Esophagus muscularis mucosa (tissue), 4 donors: Measurements from ENCODE around the gene ANKRD40CL. TPM values are rescaled to one million over a fixed set of nuclear protein-coding genes. Genes with fewer than 3 reads are reported as not detected.

Source experiments
- DNase-seq: peaks from one replicate; pipeline ENCODE4 v3.0.0-alpha.2; 2017; ENCODE audit errors: extremely low spot score
- H3K27ac ChIP-seq, 4 donors: fragments of 200-600 bp; sonication (generic); replicated peaks in 1 of 4; 1 replicate in 3 of 4; 2 replicates in 1 of 4; pipeline ENCODE4 v1.5.1; 2016 to 2019; ENCODE audit warnings: mild to moderate bottlenecking in 1 of 4
- H3K27me3 ChIP-seq, 4 donors: fragments of 200-600 bp; sonication (generic); one replicate each; pipeline versions ENCODE4 v1.5.1 to v1.6.0; 2016 to 2019
- H3K36me3 ChIP-seq, 4 donors: fragments of 200-600 bp; sonication (generic); one replicate each; pipeline ENCODE4 v1.5.1; 2016 to 2019
- H3K4me1 ChIP-seq, 4 donors: fragments of 200-600 bp; sonication (generic); one replicate each; pipeline ENCODE4 v1.5.1; 2016 to 2019
- H3K4me3 ChIP-seq, 4 donors: fragments of 200-600 bp; sonication (generic); 1 replicate in 2 of 4; 2 replicates in 2 of 4; pipeline ENCODE4 v1.5.1; 2016 to 2019; ENCODE audit warnings: mild to moderate bottlenecking in 4 of 4, moderate library complexity in 1 of 4
- H3K9me3 ChIP-seq, 4 donors: fragments of 200-600 bp; sonication (generic); 1 replicate in 3 of 4; 2 replicates in 1 of 4; pipeline ENCODE4 v1.5.1; 2016 to 2019
- CTCF ChIP-seq, 3 experiments: fragments of 200-600 bp in 2 of 3; fragments of 450-650 bp in 1 of 3; sonication (generic) in 2 of 3; IDR thresholded peaks; one replicate each; pipeline ENCODE4 v1.5.1; 2017 to 2019; ENCODE audit warnings: antibody characterized with exemption in 3 of 3, mild to moderate bottlenecking in 2 of 3, moderate library complexity in 1 of 3
- EP300 ChIP-seq: sonication (generic); formaldehyde crosslinking; IDR thresholded peaks from one replicate; pipeline ENCODE4 v1.6.1; 2017; ENCODE audit warnings: antibody characterized with exemption
- POLR2A ChIP-seq: fragments of 450-650 bp; IDR thresholded peaks from one replicate; pipeline ENCODE4 v1.6.1; 2017; ENCODE audit warnings: antibody characterized with exemption, moderate library complexity, mild to moderate bottlenecking, low read depth
- POLR2AphosphoS5 ChIP-seq, 2 donors: sonication (generic); formaldehyde crosslinking; IDR thresholded peaks; one replicate each; pipeline ENCODE4 v1.6.1; 2017; ENCODE audit warnings: antibody characterized with exemption in 2 of 2
- WGBS: methylation state at CpG from one replicate; pipeline ENCODE4 v1.1.5; 2018; 5-methylcytosine and 5-hydroxymethylcytosine counted together
- intact Hi-C: fragments of 100-400 bp; cut with DNase I; formaldehyde crosslinking; loops from one replicate; pipeline ENCODE4 v1.15.1; 2023
- total RNA-seq, 4 donors: library from RNA; depleted of rRNA; stranded (reverse); fragments of >200 nt; gene quantifications; one replicate each; pipeline versions ENCODE4 v1.1.0 to v1.2.1, GENCODE V29; 2016

The ANKRD40CL gene
- total RNA-seq, 4 donors from 2014 or later, result 0.11 TPM; not detected in 3

DNA sequence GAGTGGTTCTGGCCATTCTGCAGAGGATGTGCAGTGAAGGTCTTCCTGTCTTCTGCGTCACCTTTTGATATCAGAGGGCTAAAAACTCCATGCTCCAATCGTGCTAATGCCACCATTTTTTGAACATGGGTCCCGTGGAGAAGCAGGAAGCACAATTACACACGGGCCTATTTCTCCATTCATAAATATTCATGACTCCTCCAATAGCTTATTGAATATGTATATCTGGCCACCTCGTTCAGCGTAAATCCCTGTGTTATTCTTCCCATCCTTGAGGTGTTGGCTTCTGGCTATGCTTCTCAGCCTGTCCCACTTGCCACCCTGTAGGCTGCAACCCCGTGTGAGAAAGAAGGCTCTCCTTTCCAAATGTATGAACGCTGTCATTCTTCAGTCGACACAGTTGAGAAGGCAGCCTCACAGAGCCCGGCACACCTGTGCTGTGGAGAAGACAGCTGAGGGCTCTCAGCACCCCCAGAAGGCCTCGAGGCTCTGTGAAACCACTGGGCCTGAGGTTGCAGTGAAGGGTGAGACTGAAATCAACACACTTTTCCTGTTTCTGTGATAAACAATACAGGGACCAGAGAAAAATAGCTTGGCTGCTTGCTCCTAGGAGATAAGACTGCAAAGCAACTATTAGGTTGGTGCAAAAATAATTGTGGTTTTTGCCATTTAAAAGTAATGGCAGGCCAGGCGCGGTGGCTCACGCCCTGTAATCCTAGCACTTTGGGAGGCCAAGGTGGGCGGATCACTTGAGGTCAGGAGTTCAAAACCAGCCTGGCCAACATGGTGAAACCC lies 4.9 kb upstream of the ANKRD40CL start:
- TF ChIP-seq POLR2A, result no peak
- TF ChIP-seq CTCF (IDR thresholded peaks at IDR 0.05), result no peak
- no peak for TF ChIP-seq POLR2AphosphoS5 (IDR thresholded peaks at IDR 0.05)
- no peak for TF ChIP-seq EP300
- H3K27ac ChIP-seq, result no peak overlapping the region
- intact Hi-C loops, result no loop called here
- DNase-seq, result no peak
- H3K4me1 ChIP-seq, result no peaks in the 10 kb centered on the region
- no peaks in the 10 kb centered on the region for H3K36me3 ChIP-seq
- H3K4me3 ChIP-seq, result no peak overlapping the region
- H3K27me3 ChIP-seq, result no peaks in the 10 kb centered on the region
- WGBS, result 82% methylated on average over 15 of the region's 15 CpGs
- H3K9me3 ChIP-seq, result no peaks in the 10 kb centered on the region

DNA sequence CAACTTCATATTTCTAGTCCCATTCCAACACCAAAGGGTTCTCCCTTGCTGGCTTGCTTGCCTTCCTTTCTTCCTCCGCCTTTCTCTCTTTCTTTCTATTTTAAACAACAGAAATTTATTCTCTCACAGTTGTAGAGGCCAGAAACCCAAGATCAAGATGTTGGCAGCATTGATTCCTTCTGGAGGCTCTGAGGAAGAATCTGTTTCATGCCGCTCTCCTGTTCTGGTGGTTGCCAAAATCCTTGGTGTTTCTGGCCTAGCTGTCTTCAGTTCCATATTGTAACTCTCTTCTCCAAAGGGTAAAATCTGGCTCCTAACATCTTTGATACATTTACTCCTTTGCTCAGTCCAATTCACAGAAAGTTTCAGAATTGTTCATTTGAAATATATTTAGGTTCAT lies 3.0 kb upstream of the ANKRD40CL start:
- intact Hi-C loops, result no loop called here
- Histone ChIP-seq H3K27me3 (no peaks in the 10 kb centered on the region), H3K9me3 (no peaks in the 10 kb centered on the region), H3K36me3 (no peaks in the 10 kb centered on the region), H3K27ac (no peak overlapping the region), H3K4me3 (no peak overlapping the region), H3K4me1 (peaks cover 3 to 9% (median 7%) of the 10 kb centered on the region in 4 donors)
- DNase-seq, result peak; percentile 7
- TF ChIP-seq POLR2A (no peak), POLR2AphosphoS5 (IDR thresholded peaks at IDR 0.05) (no peak), CTCF (IDR thresholded peaks at IDR 0.05) (no peak), EP300 (no peak)
- 86% methylated on average over 2 of the region's 2 CpGs for WGBS

GRCh38 chr17:50769884-50770283 lies 2.6 kb upstream of the ANKRD40CL start:
- peaks cover 7 to 14% (median 12%) of the 10 kb centered on the region in 4 donors for H3K4me1 ChIP-seq
- no peak for TF ChIP-seq POLR2A
- no peak for TF ChIP-seq POLR2AphosphoS5 (IDR thresholded peaks at IDR 0.05)
- no peak for TF ChIP-seq EP300
- no peak for TF ChIP-seq CTCF (IDR thresholded peaks at IDR 0.05)
- intact Hi-C loops, result no loop called here
- H3K9me3 ChIP-seq, result no peaks in the 10 kb centered on the region
- no peaks in the 10 kb centered on the region for H3K36me3 ChIP-seq
- 91% methylated on average over 8 of the region's 8 CpGs for WGBS
- peak; percentile 80 for DNase-seq
- H3K4me3 ChIP-seq, result no peak overlapping the region
- H3K27me3 ChIP-seq, result no peaks in the 10 kb centered on the region
- no peak overlapping the region for H3K27ac ChIP-seq

DNA sequence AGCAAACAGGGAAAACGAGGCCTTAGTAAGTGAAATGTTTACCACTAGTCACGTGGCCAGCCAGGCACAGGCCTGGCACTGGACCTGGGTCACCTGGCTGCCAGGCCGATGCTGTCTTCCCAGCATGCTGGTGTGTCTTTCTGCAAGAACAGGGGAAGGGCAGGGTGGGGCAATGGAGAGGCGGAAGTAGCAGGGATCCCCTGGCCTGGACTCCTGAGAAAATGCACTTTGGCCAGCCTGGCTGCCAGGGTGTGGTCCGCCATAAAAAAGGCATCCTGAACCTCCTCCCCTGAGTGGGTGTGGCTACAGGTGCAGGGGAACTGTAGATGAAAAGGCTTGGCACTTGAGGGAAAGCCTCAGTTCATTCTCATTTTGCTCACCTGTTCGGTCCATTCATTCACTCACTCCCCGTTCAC lies 1.0 kb upstream of the ANKRD40CL start:
- Histone ChIP-seq H3K4me3 (no peak overlapping the region), H3K4me1 (peaks cover 22 to 29% (median 27%) of the 10 kb centered on the region in 4 donors), H3K36me3 (no peaks in the 10 kb centered on the region), H3K27me3 (no peaks in the 10 kb centered on the region), H3K9me3 (no peaks in the 10 kb centered on the region), H3K27ac (no peak overlapping the region)
- no peak for TF ChIP-seq EP300
- DNase-seq, result peak; percentile 86
- intact Hi-C loops, result no loop called here
- 85% methylated on average over 7 of the region's 7 CpGs for WGBS

DNA sequence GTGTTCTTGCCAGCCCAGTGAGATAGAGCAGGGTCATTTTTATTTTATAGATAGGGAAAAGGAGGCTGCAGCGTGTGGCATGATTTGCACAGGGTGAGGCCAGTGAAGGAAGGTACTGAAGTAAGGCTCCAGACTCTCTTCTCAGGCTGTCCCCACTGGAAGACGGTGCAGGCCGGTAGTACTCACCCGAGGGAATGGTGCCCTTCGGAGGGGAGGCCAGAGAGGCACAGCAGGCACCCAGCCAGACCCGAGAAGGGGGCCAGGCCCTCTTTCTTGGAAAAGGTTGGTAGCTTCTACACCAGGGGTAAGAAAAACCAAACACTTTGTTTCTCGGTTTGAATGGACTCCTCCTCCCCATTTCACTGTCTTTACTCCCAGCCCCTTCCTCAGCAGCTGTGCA lies 288 bp downstream of the ANKRD40CL start:
- no peaks in the 10 kb centered on the region for H3K9me3 ChIP-seq
- peak; percentile 72 for DNase-seq
- H3K27me3 ChIP-seq, result no peaks in the 10 kb centered on the region
- H3K27ac ChIP-seq, result no peak overlapping the region
- no peaks in the 10 kb centered on the region for H3K36me3 ChIP-seq
- TF ChIP-seq CTCF (IDR thresholded peaks at IDR 0.05), result no peak
- no peak for TF ChIP-seq EP300
- TF ChIP-seq POLR2A, result no peak
- no peak for TF ChIP-seq POLR2AphosphoS5 (IDR thresholded peaks at IDR 0.05)
- H3K4me1 ChIP-seq, result peaks cover 22 to 38% (median 34%) of the 10 kb centered on the region in 4 donors
- WGBS, result 84% methylated on average over 6 of the region's 7 CpGs
- intact Hi-C loops, result no loop called here
- no peak overlapping the region for H3K4me3 ChIP-seq
